ENCODE results near the gene CSF2RB. TPM values are rescaled to one million over a fixed set of nuclear protein-coding genes. Genes with fewer than 3 reads are reported as not detected.

Gene CSF2RB
- total RNA-seq, 1 experiment from 2014 or later = not detected

- Histone ChIP-seq H3K27ac (ENCODE audit: insufficient read length, low read depth, low read length) (no peak overlapping the region), H3K79me1 (ENCODE audit: insufficient read depth, low read depth, low read length, poor library complexity, severe bottlenecking) (no peaks in the 10 kb centered on the region), H3K18ac (ENCODE audit: insufficient read length, low read depth, low read length) (no peak overlapping the region), H2BK120ac (ENCODE audit: low read depth, low read length, poor library complexity, severe bottlenecking) (no peak overlapping the region), H3T11ph (ENCODE audit: low read length) (no peak overlapping the region), H4K5ac (ENCODE audit: insufficient read length, low read depth, low read length) (no peak overlapping the region), H4K20me1 (ENCODE audit: control insufficient read depth, insufficient read depth, insufficient read length) (no peaks in the 10 kb centered on the region), H3K23ac (ENCODE audit: insufficient read length, low read depth, low read length) (no peak overlapping the region), H2AFZ (ENCODE audit: low read length) (no peak overlapping the region), H3K4me1 (ENCODE audit: insufficient read depth, low read length) (no peaks in the 10 kb centered on the region; the same call in 1 of the 2 replicates), H3K79me2 (ENCODE audit: insufficient read depth, low read length) (no peaks in the 10 kb centered on the region), H2BK15ac (ENCODE audit: low read depth, low read length) (no peak overlapping the region), H2BK12ac (ENCODE audit: insufficient read length, low read depth, low read length) (no peak overlapping the region), H3K9me3 (ENCODE audit: control insufficient read depth, low read depth, low read length) (no peaks in the 10 kb centered on the region), H3K23me2 (ENCODE audit: insufficient read length, low read depth, low read length, poor library complexity, severe bottlenecking) (no peaks in the 10 kb centered on the region), H3K56ac (ENCODE audit: insufficient read length, low read depth, low read length) (no peak overlapping the region), H3K27me3 (ENCODE audit: insufficient read depth, low read length) (peaks cover 13% of the 10 kb centered on the region; the same call in 1 of the 2 replicates), H3K9ac (ENCODE audit: extremely low read depth, insufficient read length, low read length) (no peak overlapping the region), H3K4me2 (ENCODE audit: insufficient read depth, insufficient read length, low read length) (no peak overlapping the region), H3K14ac (ENCODE audit: insufficient read depth, low read length) (no peak overlapping the region), H4K8ac (replicated peaks; ENCODE audit: insufficient read length, low read depth, low read length) (no peak overlapping the region), H4K91ac (ENCODE audit: insufficient read length, low read depth, low read length) (no peak overlapping the region), H2BK5ac (ENCODE audit: insufficient read length, low read length) (no peak overlapping the region), H2BK20ac (ENCODE audit: low read depth, low read length, poor library complexity, severe bottlenecking) (no peak overlapping the region), H3K4ac (ENCODE audit: low read depth, low read length) (no peak overlapping the region), H2AK5ac (ENCODE audit: insufficient read length, low read length) (no peak overlapping the region)
- Mint-ChIP-seq H3K36me3 (ENCODE audit: insufficient read depth in 1 of 3, low read depth in 3 of 3) (no peaks in the 10 kb centered on the region), H3K9me3 (peaks cover 0 to 8% of the 10 kb centered on the region in 2 experiments; a peak in 1 of 5 replicates), H3K4me3 (no peak overlapping the region), H3K27ac (no peak overlapping the region), H3K27me3 (ENCODE audit: low read depth) (peaks cover 97% of the 10 kb centered on the region), H3K4me1 (peaks cover 30 to 34% of the 10 kb centered on the region in 2 experiments)
- DNase-seq = no peak
- WGBS (ENCODE audit: extremely low coverage, insufficient read length, low lambda C conversion rate) = no CpG with 5 or more reads among the region's 1 CpG
- no peak for TF ChIP-seq CTCF (conservative IDR thresholded peaks at IDR 0.05)
Observed at GRCh38 chr22:36914390-36914752, 943 bp downstream of the CSF2RB start.
